Fibroblast of lung (primary cell): ENCODE data around the gene PDS5B. TPM values are rescaled to one million over a fixed set of nuclear protein-coding genes. Genes with fewer than 3 reads are reported as not detected.

Source experiments
- DNase-seq, 2 donors: peaks; one replicate each; pipeline versions ENCODE4 v3.0.0 to v3.0.0-alpha.2; 2010; ENCODE audit warnings: low read depth in 2 of 2
- H2AFZ ChIP-seq: 2 replicates; pipeline ENCODE4 v1.5.1; 2012; ENCODE audit warnings: low read length, control low read depth, inconsistent platforms
- H3K27ac ChIP-seq: 2 replicates; pipeline ENCODE4 v1.5.1; 2011; ENCODE audit warnings: low read length, control low read depth; ENCODE audit not compliant: insufficient read depth
- H3K27me3 ChIP-seq: 2 replicates; pipeline ENCODE4 v1.5.1; 2011; ENCODE audit warnings: mild to moderate bottlenecking, low read length; ENCODE audit not compliant: control insufficient read depth, insufficient read depth
- H3K36me3 ChIP-seq: 2 replicates; pipeline ENCODE4 v1.5.1; 2011; ENCODE audit warnings: low read length; ENCODE audit not compliant: control insufficient read depth, insufficient read depth
- H3K4me1 ChIP-seq: 2 replicates; pipeline ENCODE4 v1.5.1; 2011; ENCODE audit warnings: low read length; ENCODE audit not compliant: control insufficient read depth, insufficient read depth; ENCODE audit errors: extremely low read depth
- H3K4me2 ChIP-seq: 2 replicates; pipeline ENCODE4 v1.5.1; 2011; ENCODE audit warnings: low read length, control low read depth; ENCODE audit not compliant: insufficient read depth; ENCODE audit errors: extremely low read depth
- H3K4me3 ChIP-seq, 4 experiments: fragments of 200-600 bp in 1 of 4; sonication (generic) in 1 of 4; replicated peaks in 1 of 4; 2 replicates each; pipeline ENCODE4 v1.5.1; 2011 to 2016; ENCODE audit warnings: low read length in 4 of 4, low read depth in 3 of 4, mild to moderate bottlenecking in 3 of 4, control low read depth in 2 of 4, inconsistent platforms in 1 of 4, mixed read lengths in 1 of 4; ENCODE audit not compliant: insufficient read depth in 1 of 4; ENCODE audit errors: control extremely low read depth in 1 of 4
- H3K79me2 ChIP-seq: 2 replicates; pipeline ENCODE4 v1.5.1; 2012; ENCODE audit warnings: mild to moderate bottlenecking, low read length, inconsistent platforms; ENCODE audit not compliant: control insufficient read depth, insufficient read depth
- H3K9ac ChIP-seq: 2 replicates; pipeline ENCODE4 v1.5.1; 2011; ENCODE audit warnings: mild to moderate bottlenecking, low read length, control low read depth; ENCODE audit not compliant: insufficient read depth
- H3K9me3 ChIP-seq: 2 replicates; pipeline ENCODE4 v1.5.1; 2012; ENCODE audit warnings: low read depth, low read length; ENCODE audit not compliant: control insufficient read depth, insufficient read depth
- H4K20me1 ChIP-seq: 2 replicates; pipeline ENCODE4 v1.5.1; 2011; ENCODE audit warnings: low read length; ENCODE audit not compliant: control insufficient read depth, insufficient read depth; ENCODE audit errors: extremely low read depth
- CTCF ChIP-seq, 2 donors: IDR thresholded peaks in 1 of 2; conservative IDR thresholded peaks in 1 of 2; 1 replicate in 1 of 2; 2 replicates in 1 of 2; pipeline ENCODE4 v1.5.1; 2011 to 2012; ENCODE audit warnings: low read length in 2 of 2, control low read depth in 1 of 2, inconsistent platforms in 1 of 2, low read depth in 1 of 2, mild to moderate bottlenecking in 1 of 2
- EZH2 ChIP-seq: IDR thresholded peaks from 2 replicates; pipeline ENCODE4 v1.5.1; 2012; ENCODE audit warnings: low read length, control low read depth, mild to moderate bottlenecking; ENCODE audit errors: missing control alignments
- polyA plus RNA-seq, 2 donors: library from polyadenylated mRNA; depleted of rRNA in 1 of 2; stranded (reverse) in 1 of 2; unstranded in 1 of 2; fragments of >200 nt; gene quantifications; 2 replicates each; pipeline ENCODE4 v1.2.1, GENCODE V29; 2011 to 2012; ENCODE audit warnings: missing spikeins in 1 of 2
- total RNA-seq: library from RNA; depleted of rRNA; stranded (reverse); fragments of >200 nt; gene quantifications from 2 replicates; pipeline ENCODE4 v1.2.1, GENCODE V29; 2014

Gene PDS5B
- total and polyA plus RNA-seq, 2 donors (not counting 1 experiment from before 2014, with no cell fraction given): 18.6 to 25.6 TPM

DNA sequence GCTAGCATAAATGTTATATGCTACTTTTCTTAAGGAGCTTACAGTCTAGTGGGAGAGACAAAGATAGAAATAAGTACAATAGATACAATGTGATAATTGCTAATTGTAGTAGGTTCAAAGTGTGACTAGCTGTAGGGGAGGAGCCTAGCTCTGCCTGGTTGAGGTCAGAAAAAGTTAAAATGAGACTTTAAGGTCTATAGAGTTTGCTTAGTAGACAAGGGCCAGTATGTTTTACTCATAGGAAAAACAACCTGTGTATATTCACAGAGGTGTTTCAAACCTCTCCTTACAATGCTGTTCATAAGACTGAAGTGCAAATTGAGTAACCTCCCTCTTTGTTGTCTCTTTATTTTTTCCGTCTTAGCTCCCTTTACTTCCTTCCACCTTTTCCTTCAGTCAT lies 56.1 kb downstream of the PDS5B start:
- Histone ChIP-seq H3K4me1 (no peaks in the 10 kb centered on the region), H3K4me2 (no peak overlapping the region), H3K36me3 (no peaks in the 10 kb centered on the region), H3K9me3 (no peaks in the 10 kb centered on the region), H3K27ac (no peak overlapping the region), H3K4me3 (no peak overlapping the region), H3K27me3 (no peaks in the 10 kb centered on the region), H3K9ac (no peak overlapping the region), H3K79me2 (peaks cover 63% of the 10 kb centered on the region), H4K20me1 (no peaks in the 10 kb centered on the region), H2AFZ (no peak overlapping the region)
- DNase-seq: no peak
- TF ChIP-seq EZH2: no peak
- no peak for TF ChIP-seq CTCF (conservative IDR thresholded peaks at IDR 0.05 in 1 of 2, IDR thresholded peaks at IDR 0.05 in 1 of 2; ENCODE audit: low read depth in 1 of 2, low read length in 2 of 2)

- H2AFZ ChIP-seq: no peak overlapping the region
- no peaks in the 10 kb centered on the region for H4K20me1 ChIP-seq
- no peaks in the 10 kb centered on the region for H3K4me1 ChIP-seq
- H3K27ac ChIP-seq: no peak overlapping the region
- no peaks in the 10 kb centered on the region for H3K27me3 ChIP-seq
- TF ChIP-seq CTCF (conservative IDR thresholded peaks at IDR 0.05 in 1 of 2, IDR thresholded peaks at IDR 0.05 in 1 of 2; ENCODE audit: low read depth in 1 of 2, low read length in 2 of 2) (no peak), EZH2 (no peak)
- no peak overlapping the region for H3K4me3 ChIP-seq
- no peak for DNase-seq
- no peak overlapping the region for H3K9ac ChIP-seq
- H3K9me3 ChIP-seq: no peaks in the 10 kb centered on the region
- H3K36me3 ChIP-seq: no peaks in the 10 kb centered on the region
- H3K79me2 ChIP-seq: peaks cover 62% of the 10 kb centered on the region
- H3K4me2 ChIP-seq: no peak overlapping the region
Measured at GRCh38 chr13:32642858-32643257, 56.6 kb downstream of the PDS5B start.

- Histone ChIP-seq H3K4me3 (no peak overlapping the region), H3K27ac (no peak overlapping the region), H3K4me2 (no peak overlapping the region), H4K20me1 (no peaks in the 10 kb centered on the region), H3K4me1 (no peaks in the 10 kb centered on the region), H3K36me3 (no peaks in the 10 kb centered on the region), H3K9ac (no peak overlapping the region), H3K9me3 (no peaks in the 10 kb centered on the region), H3K79me2 (peaks cover 53% of the 10 kb centered on the region), H2AFZ (no peak overlapping the region), H3K27me3 (no peaks in the 10 kb centered on the region)
- DNase-seq: peak in 1 of 2 donors; percentile 21
- no peak for TF ChIP-seq EZH2
- TF ChIP-seq CTCF (conservative IDR thresholded peaks at IDR 0.05 in 1 of 2, IDR thresholded peaks at IDR 0.05 in 1 of 2; ENCODE audit: low read depth in 1 of 2, low read length in 2 of 2): no peak
Measured at GRCh38 chr13:32645854-32646253, 59.6 kb downstream of the PDS5B start.
